Breast epithelium (tissue), 4 donors: ENCODE data around the gene GPI. TPM values are rescaled to one million over a fixed set of nuclear protein-coding genes. Genes with fewer than 3 reads are reported as not detected.
A peak's percentile ranks its signal among the peaks of the same experiment; 100 is the strongest.
"Not testable (repeated sequence)": the region's sequence is repeated elsewhere in the genome, so short reads cannot be mapped to it uniquely, and the experiment has no call there.

Experiments used
- DNase-seq, 2 donors: peaks; one replicate each; pipeline ENCODE4 v3.0.0-alpha.2; 2019; ENCODE audit warnings: low spot score in 2 of 2
- H3K27ac ChIP-seq, 2 donors: fragments of 200-600 bp; sonication (generic) in 1 of 2; one replicate each; pipeline ENCODE4 v1.5.1; 2016 to 2019; ENCODE audit warnings: mild to moderate bottlenecking in 1 of 2
- H3K27me3 ChIP-seq, 2 donors: fragments of 200-600 bp; sonication (generic) in 1 of 2; one replicate each; pipeline versions ENCODE4 v1.5.1 to v1.6.0; 2017 to 2019; ENCODE audit warnings: control low read depth in 1 of 2, mild to moderate bottlenecking in 1 of 2
- H3K36me3 ChIP-seq: fragments of 200-600 bp; one replicate; pipeline ENCODE4 v1.5.1; 2019
- H3K4me1 ChIP-seq, 2 donors: fragments of 200-600 bp; sonication (generic); one replicate each; pipeline ENCODE4 v1.5.1; 2016 to 2019; ENCODE audit warnings: control low read depth in 1 of 2
- H3K4me3 ChIP-seq, 3 donors: fragments of 200-600 bp; sonication (generic); 1 replicate in 2 of 3; 2 replicates in 1 of 3; pipeline ENCODE4 v1.5.1; 2016 to 2019; ENCODE audit warnings: mild to moderate bottlenecking in 3 of 3, moderate library complexity in 2 of 3
- H3K9me3 ChIP-seq, 2 donors: fragments of 200-600 bp; sonication (generic) in 1 of 2; one replicate each; pipeline ENCODE4 v1.5.1; 2016 to 2019; ENCODE audit warnings: control low read depth in 1 of 2
- POLR2A ChIP-seq: fragments of 450-650 bp; IDR thresholded peaks from one replicate; pipeline ENCODE4 v1.6.1; 2016; ENCODE audit warnings: antibody characterized with exemption, mild to moderate bottlenecking, moderate library complexity
- POLR2AphosphoS5 ChIP-seq, 3 donors: sonication (generic); formaldehyde crosslinking; IDR thresholded peaks; one replicate each; pipeline ENCODE4 v1.6.1; 2017; ENCODE audit warnings: antibody characterized with exemption in 3 of 3
- intact Hi-C: fragments of 100-400 bp; cut with DNase I; formaldehyde crosslinking; loops from one replicate; pipeline ENCODE4 v1.15.1; 2023; ENCODE audit warnings: low total_unique reads
- total RNA-seq, 3 donors: library from RNA; depleted of rRNA; stranded (reverse); fragments of >200 nt; gene quantifications; one replicate each; pipeline ENCODE4 v1.1.0, GENCODE V29; 2016
- TF ChIP-seq, protein P1 (sequence below), 3 donors: fragments of 450-650 bp; IDR thresholded peaks; one replicate each; pipeline ENCODE4 v1.5.1; 2016 to 2017; ENCODE audit warnings: antibody characterized with exemption in 3 of 3, mild to moderate bottlenecking in 3 of 3, moderate library complexity in 3 of 3

The GPI gene
- total RNA-seq, 3 donors from 2014 or later, result 97.9 to 130 (median 113) TPM

GRCh38 chr19:34325981-34326787 lies 38.8 kb upstream of the GPI start:
- Histone ChIP-seq H3K27ac (peak overlapping the region in 1 of 2 donors; percentile 10), H3K4me3 (no peak overlapping the region), H3K27me3 (no peaks in the 10 kb centered on the region), H3K9me3 (no peaks in the 10 kb centered on the region), H3K4me1 (peaks cover 0 to 6% of the 10 kb centered on the region in 2 donors), H3K36me3 (no peaks in the 10 kb centered on the region)
- intact Hi-C loops, result no loop called here
- no peak for DNase-seq
- TF ChIP-seq POLR2AphosphoS5 (IDR thresholded peaks at IDR 0.05) (no peak), POLR2A (no peak)
- TF ChIP-seq, protein P1, sequence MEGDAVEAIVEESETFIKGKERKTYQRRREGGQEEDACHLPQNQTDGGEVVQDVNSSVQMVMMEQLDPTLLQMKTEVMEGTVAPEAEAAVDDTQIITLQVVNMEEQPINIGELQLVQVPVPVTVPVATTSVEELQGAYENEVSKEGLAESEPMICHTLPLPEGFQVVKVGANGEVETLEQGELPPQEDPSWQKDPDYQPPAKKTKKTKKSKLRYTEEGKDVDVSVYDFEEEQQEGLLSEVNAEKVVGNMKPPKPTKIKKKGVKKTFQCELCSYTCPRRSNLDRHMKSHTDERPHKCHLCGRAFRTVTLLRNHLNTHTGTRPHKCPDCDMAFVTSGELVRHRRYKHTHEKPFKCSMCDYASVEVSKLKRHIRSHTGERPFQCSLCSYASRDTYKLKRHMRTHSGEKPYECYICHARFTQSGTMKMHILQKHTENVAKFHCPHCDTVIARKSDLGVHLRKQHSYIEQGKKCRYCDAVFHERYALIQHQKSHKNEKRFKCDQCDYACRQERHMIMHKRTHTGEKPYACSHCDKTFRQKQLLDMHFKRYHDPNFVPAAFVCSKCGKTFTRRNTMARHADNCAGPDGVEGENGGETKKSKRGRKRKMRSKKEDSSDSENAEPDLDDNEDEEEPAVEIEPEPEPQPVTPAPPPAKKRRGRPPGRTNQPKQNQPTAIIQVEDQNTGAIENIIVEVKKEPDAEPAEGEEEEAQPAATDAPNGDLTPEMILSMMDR (IDR thresholded peaks at IDR 0.05), result no peak

DNA sequence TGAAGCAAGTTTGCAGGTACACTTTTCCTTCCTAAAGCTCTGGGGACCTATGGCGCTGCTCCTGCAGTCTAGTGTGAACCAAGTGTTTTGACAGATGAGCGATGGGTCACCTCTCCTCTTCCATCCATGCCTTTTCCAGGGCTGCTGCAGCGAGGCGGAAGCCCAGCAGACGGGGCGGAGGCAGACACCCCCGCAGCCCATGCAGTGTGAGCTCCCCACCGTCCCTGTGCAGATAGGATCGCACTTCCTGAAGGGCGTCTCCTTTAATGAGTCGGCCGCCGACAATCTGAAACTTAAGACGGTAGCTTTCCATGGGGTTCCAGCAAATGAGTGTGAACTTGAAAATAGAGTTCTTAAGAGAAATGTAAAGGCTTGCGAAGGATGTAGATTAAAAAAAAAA lies 37.1 kb upstream of the GPI start:
- no peak for DNase-seq
- Histone ChIP-seq H3K36me3 (no peaks in the 10 kb centered on the region), H3K4me3 (no peak overlapping the region), H3K9me3 (no peaks in the 10 kb centered on the region), H3K4me1 (peaks cover 0 to 6% of the 10 kb centered on the region in 2 donors), H3K27ac (no peak overlapping the region), H3K27me3 (no peaks in the 10 kb centered on the region)
- TF ChIP-seq POLR2AphosphoS5 (IDR thresholded peaks at IDR 0.05), result no peak
- TF ChIP-seq, protein P1 (IDR thresholded peaks at IDR 0.05), result no peak
- TF ChIP-seq POLR2A, result no peak
- intact Hi-C loops, result no loop called here

GRCh38 chr19:34328982-34329381 lies 36.0 kb upstream of the GPI start:
- no peak overlapping the region for H3K27ac ChIP-seq
- no peak for TF ChIP-seq POLR2AphosphoS5 (IDR thresholded peaks at IDR 0.05)
- TF ChIP-seq, protein P1 (IDR thresholded peaks at IDR 0.05), result no peak
- no peak for TF ChIP-seq POLR2A
- no peak overlapping the region for H3K4me3 ChIP-seq
- H3K36me3 ChIP-seq, result no peaks in the 10 kb centered on the region
- H3K27me3 ChIP-seq, result no peaks in the 10 kb centered on the region
- H3K9me3 ChIP-seq, result no peaks in the 10 kb centered on the region
- peaks cover 0 to 6% of the 10 kb centered on the region in 2 donors for H3K4me1 ChIP-seq
- intact Hi-C loops, result no loop called here
- no peak for DNase-seq

DNA sequence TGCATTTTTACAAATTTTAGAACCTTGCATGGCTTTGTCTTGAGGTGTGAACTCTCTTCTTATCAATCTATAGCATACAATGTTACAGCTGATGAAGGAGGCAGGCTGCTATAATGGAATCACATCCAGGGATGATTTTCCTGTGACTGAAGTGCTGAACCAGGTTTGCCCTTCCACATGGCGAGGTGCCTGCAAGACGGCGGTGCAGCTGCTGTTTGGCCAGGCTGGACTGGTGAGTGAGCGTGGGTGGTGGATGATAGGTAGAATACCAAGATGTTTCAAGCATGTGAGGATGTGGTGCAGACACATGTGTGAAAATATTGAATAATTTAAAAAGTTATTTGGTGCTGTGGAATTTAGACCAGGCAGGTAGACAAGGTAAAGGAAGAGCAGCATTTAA lies 34.9 kb upstream of the GPI start:
- Histone ChIP-seq H3K4me1 (peaks cover 0 to 6% of the 10 kb centered on the region in 2 donors), H3K4me3 (no peak overlapping the region), H3K27ac (no peak overlapping the region), H3K27me3 (no peaks in the 10 kb centered on the region), H3K9me3 (no peaks in the 10 kb centered on the region), H3K36me3 (no peaks in the 10 kb centered on the region)
- TF ChIP-seq POLR2AphosphoS5 (IDR thresholded peaks at IDR 0.05) (no peak), POLR2A (no peak)
- TF ChIP-seq, protein P1 (IDR thresholded peaks at IDR 0.05), result no peak
- no peak for DNase-seq
- intact Hi-C loops, result no loop called here

- H3K4me3 ChIP-seq, H3K9me3 ChIP-seq, DNase-seq, H3K27me3 ChIP-seq, H3K4me1 ChIP-seq, H3K36me3 ChIP-seq, intact Hi-C loops, H3K27ac ChIP-seq: not testable (repeated sequence)
These were observed 34.4 kb upstream of the GPI start for GRCh38 chr19:34330596-34330995.

GRCh38 chr19:34331596-34331995 lies 33.4 kb upstream of the GPI start:
- H3K4me3 ChIP-seq, H3K36me3 ChIP-seq, H3K4me1 ChIP-seq, H3K9me3 ChIP-seq, DNase-seq, H3K27me3 ChIP-seq, intact Hi-C loops: not testable (repeated sequence)
- H3K27ac ChIP-seq, result peak overlapping the region in 1 of 2 donors; percentile 21
